K562 (cell line): ENCODE measurements around the gene CPTP. TPM values are rescaled to one million over a fixed set of nuclear protein-coding genes. Genes with fewer than 3 reads are reported as not detected.

Experiments used
- ATAC-seq: fragments of 200-7000 bp; cut with Tn5 transposase; 3 replicates; pipeline ENCODE4 v1.9.1; 2020; ENCODE audit warnings: moderate library complexity
- BruUV-seq: library from RNA; stranded (reverse); fragments of 400-500 nt; replicated peaks from 2 replicates; lab custom pipeline; 2021; lab: Mats Ljungman, UMichigan
- CTCF ChIA-PET: fragments of 300-600 bp; formaldehyde crosslinking; extraction: SDS; loops from one replicate; lab custom pipeline; 2021; ENCODE audit warnings: low intra/inter-chr PET ratio; lab: Yijun Ruan, JAX
- POLR2A ChIA-PET: fragments of 300-600, 350-650 bp; sonication (Branson Sonifier 250); formaldehyde crosslinking; extraction: SDS; loops from one replicate; lab custom pipeline; 2021; ENCODE audit warnings: antibody characterized with exemption, inconsistent platforms; lab: Yijun Ruan, JAX
- DNase-seq, 4 experiments: peaks; one replicate each; pipeline versions ENCODE4 v3.0.0 to v3.0.0-alpha.2; 2011 to 2018; ENCODE audit warnings: low spot score in 3 of 4, mixed read lengths in 3 of 4; ENCODE audit errors: extremely low read depth in 1 of 4
- FAIRE-seq: peaks from 2 replicates; lab custom pipeline; 2011; peaks lifted over from hg19 to GRCh38; lab: Jason Lieb, UNC
- H2AFZ ChIP-seq: 2 replicates; pipeline ENCODE4 v1.6.0; 2011; ENCODE audit warnings: low read depth, low read length, control low read depth, inconsistent platforms
- H3K27ac ChIP-seq: fragments of 200-600 bp; 3 replicates; pipeline ENCODE4 v1.8.0; 2011; ENCODE audit warnings: low read depth, mild to moderate bottlenecking, control low read depth, inconsistent platforms, low read length, moderate library complexity, mixed read lengths; ENCODE audit errors: extremely low read depth
- H3K27me3 ChIP-seq, 2 experiments: fragments of 300-600 bp in 1 of 2; 2 replicates in 1 of 2; 3 replicates in 1 of 2; pipeline versions ENCODE4 v1.6.0 to v1.8.0; 2011; ENCODE audit warnings: inconsistent platforms in 2 of 2, low read length in 2 of 2, mild to moderate bottlenecking in 1 of 2, mixed read lengths in 1 of 2, moderate library complexity in 1 of 2; ENCODE audit not compliant: control insufficient read depth in 2 of 2, insufficient read depth in 2 of 2
- H3K36me3 ChIP-seq: fragments of 300-600 bp; 3 replicates; pipeline ENCODE4 v1.8.0; 2011; ENCODE audit warnings: mild to moderate bottlenecking, low read length, inconsistent platforms; ENCODE audit not compliant: control insufficient read depth, insufficient read depth
- H3K4me1 ChIP-seq, 2 experiments: fragments of 200-600 bp in 1 of 2; replicated peaks in 1 of 2; 2 replicates in 1 of 2; 3 replicates in 1 of 2; pipeline versions ENCODE4 v1.5.1 to v1.8.0; 2011; ENCODE audit warnings: inconsistent platforms in 2 of 2, low read length in 2 of 2, mild to moderate bottlenecking in 1 of 2, mixed read lengths in 1 of 2, moderate library complexity in 1 of 2; ENCODE audit not compliant: control insufficient read depth in 2 of 2, insufficient read depth in 2 of 2
- H3K4me2 ChIP-seq: 2 replicates; pipeline ENCODE4 v1.6.1; 2011; ENCODE audit warnings: low read length, control low read depth, inconsistent platforms, mixed read lengths; ENCODE audit not compliant: insufficient read depth
- H3K4me3 ChIP-seq: fragments of 200-600 bp; sonication (generic), shearing (Covaris generic); 2 replicates; pipeline ENCODE4 v1.5.1; 2016; ENCODE audit warnings: control low read depth, inconsistent platforms
- H3K79me2 ChIP-seq: fragments of 200-600 bp; 3 replicates; pipeline ENCODE4 v1.8.0; 2011; ENCODE audit warnings: low read length, inconsistent platforms; ENCODE audit not compliant: control insufficient read depth, insufficient read depth
- H3K9ac ChIP-seq, 2 experiments: 2 replicates each; pipeline versions ENCODE4 v1.6.0 to v1.6.1; 2011; ENCODE audit warnings: low read depth in 2 of 2, low read length in 2 of 2, control low read depth in 1 of 2, inconsistent platforms in 1 of 2, mild to moderate bottlenecking in 1 of 2, mixed read lengths in 1 of 2; ENCODE audit not compliant: insufficient read depth in 1 of 2
- H3K9me1 ChIP-seq: one replicate; pipeline ENCODE4 v1.6.0; 2011; ENCODE audit warnings: inconsistent platforms, mild to moderate bottlenecking, low read length, moderate library complexity; ENCODE audit not compliant: control insufficient read depth, insufficient read depth
- H3K9me3 ChIP-seq: replicated peaks from 2 replicates; pipeline ENCODE4 v1.5.1; 2011; ENCODE audit warnings: low read depth, low read length, inconsistent platforms; ENCODE audit not compliant: control insufficient read depth, insufficient read depth
- H4K20me1 ChIP-seq: replicated peaks from 2 replicates; pipeline ENCODE4 v1.6.1; 2011; ENCODE audit warnings: low read length, inconsistent platforms, mixed read lengths; ENCODE audit not compliant: control insufficient read depth, insufficient read depth
- CBX2 ChIP-seq: fragments of 200-600 bp; sonication (generic); IDR thresholded peaks from one replicate; pipeline ENCODE4 v1.6.1; 2012; ENCODE audit warnings: mild to moderate bottlenecking, low read length, inconsistent platforms; ENCODE audit not compliant: insufficient read depth, poor library complexity, severe bottlenecking
- CBX8 ChIP-seq: fragments of 200-600 bp; sonication (generic); IDR thresholded peaks from 2 replicates; pipeline ENCODE4 v1.6.1; 2012; ENCODE audit warnings: borderline replicate concordance, mixed run types, low read depth, mild to moderate bottlenecking, moderate library complexity, mixed read lengths, low read length, control low read depth, inconsistent platforms; ENCODE audit not compliant: poor library complexity, severe bottlenecking; ENCODE audit errors: extremely low read depth
- COPS2 ChIP-seq: fragments of 450-650 bp; conservative IDR thresholded peaks from 2 replicates; pipeline ENCODE4 v1.6.1; 2016; ENCODE audit warnings: mild to moderate bottlenecking, moderate library complexity
- ELF4 ChIP-seq: fragments of 450-650 bp; formaldehyde crosslinking; IDR thresholded peaks from 2 replicates; pipeline ENCODE4 v1.4.0; 2022; ENCODE audit warnings: missing genetic modification characterization
- ETS2 ChIP-seq: IDR thresholded peaks from 2 replicates; pipeline ENCODE4 v1.6.1; 2016; ENCODE audit warnings: borderline replicate concordance, missing genetic modification characterization, mild to moderate bottlenecking, moderate library complexity, missing compliant biosample characterization; ENCODE audit not compliant: poor library complexity, severe bottlenecking
- JUND ChIP-seq, 2 experiments: IDR thresholded peaks; 2 replicates in 1 of 2; 3 replicates in 1 of 2; pipeline ENCODE4 v1.6.1; 2011; ENCODE audit warnings: borderline replicate concordance in 2 of 2, low read depth in 2 of 2, low read length in 2 of 2, improper control_type of control experiment in 1 of 2, missing biosample characterization in 1 of 2, missing genetic modification characterization in 1 of 2, missing genetic modification reagents in 1 of 2
- NFRKB ChIP-seq: fragments of 450-650 bp; IDR thresholded peaks from 2 replicates; pipeline ENCODE4 v1.6.1; 2016; ENCODE audit warnings: low read depth
- SMC3 ChIP-seq: conservative IDR thresholded peaks from 2 replicates; pipeline ENCODE4 v1.6.1; 2011; ENCODE audit warnings: low read depth, low read length, improper control_type of control experiment; ENCODE audit not compliant: insufficient read depth
- U2AF1 ChIP-seq: fragments of 200-400 bp; formaldehyde crosslinking; optimal IDR thresholded peaks from 2 replicates; pipeline ENCODE3; 2017; ENCODE audit warnings: mild to moderate bottlenecking, low read depth, low read length, moderate library complexity
- ZFPM2 ChIP-seq: fragments of 250-450 bp; sonication (Bioruptor Pico); IDR thresholded peaks from 2 replicates; pipeline ENCODE4 v1.5.1; 2022; ENCODE audit warnings: mild to moderate bottlenecking
- ZNF23 ChIP-seq: fragments of 250-450 bp; sonication (Bioruptor Pico); IDR thresholded peaks from 2 replicates; pipeline ENCODE4 v1.4.0; 2020; ENCODE audit warnings: mild to moderate bottlenecking
- ZNF436 ChIP-seq: fragments of 250-450, 450-650 bp; sonication (Bioruptor Pico); formaldehyde crosslinking; IDR thresholded peaks from 2 replicates; pipeline ENCODE4 v1.7.0; 2020; ENCODE audit warnings: mild to moderate bottlenecking
- WGBS: fragments of 100-300 bp; shearing (Covaris generic); methylation state at CpG from one replicate; pipeline ENCODE4 v1.1.6; 2016; ENCODE audit warnings: low coverage, mixed read lengths; ENCODE audit not compliant: insufficient coverage; ENCODE audit errors: missing lambda C conversion rate; 5-methylcytosine and 5-hydroxymethylcytosine counted together
- in situ Hi-C: fragments of 300-500 bp; cut with MboI; formaldehyde crosslinking; loops from 4 replicates; pipeline ENCODE4 v1.15.0; 2018; ENCODE audit warnings: inconsistent platforms, mixed read lengths
- intact Hi-C: fragments of 100-400 bp; cut with micrococcal nuclease; formaldehyde crosslinking; loops from 2 replicates; pipeline ENCODE4 v1.14.2; 2022
- polyA plus RNA-seq, 8 experiments: library from polyadenylated mRNA; depleted of rRNA in 4 of 8; stranded (reverse) in 5 of 8; unstranded in 3 of 8; fragments of >200 nt; fragmentation: Nextera tagmentation in 2 of 8; fragmentation: Illumina TruSeq in 1 of 8; extraction: Ambion mirVana in 2 of 8; extraction: Trizol in 1 of 8; gene quantifications; 2 replicates each; pipeline versions ENCODE4 v1.2.1 to v1.2.3, GENCODE V29; 2011 to 2014; ENCODE audit warnings: inconsistent platforms in 1 of 8, missing spikeins in 1 of 8
- total RNA-seq, 7 experiments: library from RNA; depleted of rRNA in 6 of 7; stranded (reverse); fragments of >200 nt in 6 of 7; fragmentation: Illumina TruSeq in 2 of 7; extraction: Trizol in 2 of 7; gene quantifications; 2 replicates each; pipeline versions ENCODE4 v1.2.1 to v1.2.3, GENCODE V29; 2011 to 2021; ENCODE audit warnings: low replicate concordance in 1 of 7
- TF ChIP-seq, protein P1 (sequence below): sonication (generic); formaldehyde crosslinking; IDR thresholded peaks from 2 replicates; pipeline ENCODE4 v1.8.1; 2022; ENCODE audit warnings: missing genetic modification reagents
- TF ChIP-seq, protein P2 (sequence below): sonication (generic); formaldehyde crosslinking; IDR thresholded peaks from 2 replicates; pipeline ENCODE4 v1.9.0; 2022; ENCODE audit warnings: mild to moderate bottlenecking, missing genetic modification reagents
- TF ChIP-seq, protein P3 (sequence below): conservative IDR thresholded peaks from 2 replicates; pipeline ENCODE4 v1.6.1; 2011; ENCODE audit warnings: low read depth, mild to moderate bottlenecking, low read length; ENCODE audit not compliant: control insufficient read depth

CPTP gene
- total and polyA plus RNA-seq, 9 of the 15 experiments (the other 6 are each of a cell fraction or from before 2014, with no cell fraction given) = 0.11 to 25.8 (median 3.5) TPM

DNA sequence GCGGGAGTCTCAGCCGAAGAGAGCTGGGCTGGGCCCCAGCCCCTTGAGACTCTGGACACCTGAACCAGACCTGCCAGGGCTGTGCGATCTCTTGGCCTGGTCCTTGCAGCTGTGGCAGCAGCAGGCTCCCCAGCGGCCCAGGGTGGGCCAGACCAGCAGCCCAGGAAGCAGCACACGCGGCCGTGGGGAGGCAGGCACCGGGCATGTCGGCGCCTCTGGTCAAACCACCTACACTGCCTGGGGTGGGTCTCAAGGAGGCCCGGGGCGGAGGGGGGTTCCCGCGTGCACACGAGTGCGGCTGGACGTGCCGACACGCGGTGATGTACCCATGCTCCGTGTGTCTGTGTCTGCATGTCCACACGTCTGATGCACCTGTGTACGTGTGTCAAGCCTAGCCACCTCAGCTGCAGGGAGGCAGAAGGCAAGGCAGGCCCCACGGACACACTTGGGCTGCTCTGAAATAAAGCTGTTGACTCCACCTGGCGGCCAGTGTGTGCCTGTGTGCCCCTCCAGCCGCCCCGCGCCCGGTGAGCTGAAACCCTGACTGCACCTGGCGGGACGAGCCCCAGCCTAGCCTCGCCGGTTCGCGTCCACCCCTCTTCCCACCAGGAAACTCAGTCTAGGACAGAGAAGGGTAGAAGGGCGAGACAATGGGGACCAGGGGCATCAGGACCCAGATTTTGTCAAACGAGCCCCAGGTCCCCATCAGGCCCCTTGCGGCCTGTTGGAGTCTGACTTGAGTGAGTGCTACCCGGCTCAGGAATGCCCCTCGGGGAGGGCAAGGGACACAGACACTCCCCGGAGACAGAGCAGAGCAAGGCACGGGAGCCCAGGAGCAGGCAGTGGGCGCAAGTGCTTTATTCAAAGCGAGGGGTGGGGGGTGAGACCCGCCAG is 32.8 kb upstream of the CPTP start:
- Histone ChIP-seq H3K4me3 (no peak overlapping the region), H4K20me1 (peaks cover 19% of the 10 kb centered on the region; the same call in 1 of the 2 replicates), H2AFZ (no peak overlapping the region), H3K79me2 (no peaks in the 10 kb centered on the region), H3K9me1 (peaks cover 8% of the 10 kb centered on the region), H3K27ac (no peak overlapping the region), H3K36me3 (peaks cover 10% of the 10 kb centered on the region; the same call in 1 of the 3 replicates), H3K9ac (peak overlapping the region in 1 of 2 experiments; percentile 82; a peak in 2 of 4 replicates), H3K27me3 (peaks cover 2 to 20% of the 10 kb centered on the region in 2 experiments; a peak in 3 of 5 replicates), H3K4me1 (peaks cover 5 to 85% of the 10 kb centered on the region in 2 experiments; a peak in 3 of 5 replicates), H3K4me2 (no peak overlapping the region), H3K9me3 (no peaks in the 10 kb centered on the region)
- ChIA-PET CTCF (interaction anchor here (0.5 to 1.5 kb wide), 5 partner anchors 170 to 404 kb away, joined by 4 to 8 read pairs (median 6); no protein-coding TSS in a partner anchor), POLR2A (interaction anchor here (0.6 to 1.5 kb wide), 9 partner anchors 11 to 205 kb away, joined by 3 to 6 read pairs (median 4); partner anchors contain the start of gene SCNN1D)
- 24% methylated on average over 42 of the region's 45 CpGs for WGBS
- in situ Hi-C loops (no loop called here), intact Hi-C loops (loop anchor here (2.0 to 10.0 kb wide), 3 partner anchors 169 to 307 kb away; partner anchors contain the start of genes C1orf159 and PERM1)
- peak; percentile 81 for ATAC-seq
- BruUV-seq = no TSS peak
- peak; percentile 92 for FAIRE-seq
- DNase-seq = peak; percentile 62 to 89 (median 70)
- TF ChIP-seq ETS2 (no peak), NFRKB (no peak), JUND (IDR thresholded peaks at IDR 0.05; ENCODE audit: borderline replicate concordance, low read depth, low read length) (0 out of 2 replicates have a peak, but pooled peaks have one; percentile 21), JUND (tag; IDR thresholded peaks at IDR 0.05; ENCODE audit: borderline replicate concordance, low read depth, low read length) (no peak), ZFPM2 (no peak), ZNF436 (CRISPR knock-in tag) (no peak), CBX2 (no peak), SMC3 (peak; percentile 89), ELF4 (no peak), COPS2 (no peak), U2AF1 (no peak), CBX8 (no peak), ZNF23 (CRISPR knock-in tag) (no peak)
- TF ChIP-seq, protein P1, sequence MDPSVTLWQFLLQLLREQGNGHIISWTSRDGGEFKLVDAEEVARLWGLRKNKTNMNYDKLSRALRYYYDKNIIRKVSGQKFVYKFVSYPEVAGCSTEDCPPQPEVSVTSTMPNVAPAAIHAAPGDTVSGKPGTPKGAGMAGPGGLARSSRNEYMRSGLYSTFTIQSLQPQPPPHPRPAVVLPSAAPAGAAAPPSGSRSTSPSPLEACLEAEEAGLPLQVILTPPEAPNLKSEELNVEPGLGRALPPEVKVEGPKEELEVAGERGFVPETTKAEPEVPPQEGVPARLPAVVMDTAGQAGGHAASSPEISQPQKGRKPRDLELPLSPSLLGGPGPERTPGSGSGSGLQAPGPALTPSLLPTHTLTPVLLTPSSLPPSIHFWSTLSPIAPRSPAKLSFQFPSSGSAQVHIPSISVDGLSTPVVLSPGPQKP (CRISPR knock-in tag) = no peak
- TF ChIP-seq, protein P2, sequence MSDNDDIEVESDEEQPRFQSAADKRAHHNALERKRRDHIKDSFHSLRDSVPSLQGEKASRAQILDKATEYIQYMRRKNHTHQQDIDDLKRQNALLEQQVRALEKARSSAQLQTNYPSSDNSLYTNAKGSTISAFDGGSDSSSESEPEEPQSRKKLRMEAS (CRISPR knock-in tag) = peak; percentile 74
- TF ChIP-seq, protein P3, sequence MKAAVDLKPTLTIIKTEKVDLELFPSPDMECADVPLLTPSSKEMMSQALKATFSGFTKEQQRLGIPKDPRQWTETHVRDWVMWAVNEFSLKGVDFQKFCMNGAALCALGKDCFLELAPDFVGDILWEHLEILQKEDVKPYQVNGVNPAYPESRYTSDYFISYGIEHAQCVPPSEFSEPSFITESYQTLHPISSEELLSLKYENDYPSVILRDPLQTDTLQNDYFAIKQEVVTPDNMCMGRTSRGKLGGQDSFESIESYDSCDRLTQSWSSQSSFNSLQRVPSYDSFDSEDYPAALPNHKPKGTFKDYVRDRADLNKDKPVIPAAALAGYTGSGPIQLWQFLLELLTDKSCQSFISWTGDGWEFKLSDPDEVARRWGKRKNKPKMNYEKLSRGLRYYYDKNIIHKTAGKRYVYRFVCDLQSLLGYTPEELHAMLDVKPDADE = 0 out of 2 replicates have a peak, but pooled peaks have one; percentile 31
